ENCODE results near the gene RGS5. TPM values are rescaled to one million over a fixed set of nuclear protein-coding genes. Genes with fewer than 3 reads are reported as not detected.
"Not testable (repeated sequence)": the region's sequence is repeated elsewhere in the genome, so short reads cannot be mapped to it uniquely, and the experiment has no call there.

The RGS5 gene
- total RNA-seq, 2 experiments from 2014 or later: 0.88 to 1.2 TPM

DNA sequence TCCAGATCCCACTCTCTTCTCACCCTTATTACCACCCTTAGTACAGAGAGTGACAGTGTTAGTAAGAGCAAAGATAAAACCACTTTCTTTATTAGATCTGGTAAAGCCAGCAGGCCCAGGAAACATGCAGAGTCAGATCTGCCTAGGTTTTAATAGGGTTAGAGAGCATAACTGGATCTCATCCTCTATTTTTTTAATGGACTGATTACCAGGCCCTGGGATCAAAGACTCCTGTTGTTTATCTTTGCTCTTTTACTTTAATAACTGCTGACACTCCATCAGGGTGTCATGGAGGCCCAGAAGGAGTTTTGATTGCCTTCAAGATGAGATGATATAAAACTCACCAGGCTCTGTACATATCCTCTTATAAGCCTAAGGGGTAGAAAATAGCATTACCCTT, 45.3 kb upstream of the RGS5 start:
- no peaks in the 10 kb centered on the region for H3K4me1 ChIP-seq (ENCODE audit: insufficient read depth, low read length, poor library complexity, severe bottlenecking)
- no peaks in the 10 kb centered on the region for H3K9me3 ChIP-seq (ENCODE audit: low read length)
- no peak overlapping the region for H3K4me3 ChIP-seq (ENCODE audit: low read depth, low read length, poor library complexity, severe bottlenecking)
- CTCF ChIA-PET (ENCODE audit: unreplicated experiment): no interaction called here
- no peak for DNase-seq (ENCODE audit: low spot score)
- TF ChIP-seq EZH2phosphoT487 (IDR thresholded peaks at IDR 0.05; ENCODE audit: borderline replicate concordance, low read depth, low read length): no peak
- TF ChIP-seq, protein P1, sequence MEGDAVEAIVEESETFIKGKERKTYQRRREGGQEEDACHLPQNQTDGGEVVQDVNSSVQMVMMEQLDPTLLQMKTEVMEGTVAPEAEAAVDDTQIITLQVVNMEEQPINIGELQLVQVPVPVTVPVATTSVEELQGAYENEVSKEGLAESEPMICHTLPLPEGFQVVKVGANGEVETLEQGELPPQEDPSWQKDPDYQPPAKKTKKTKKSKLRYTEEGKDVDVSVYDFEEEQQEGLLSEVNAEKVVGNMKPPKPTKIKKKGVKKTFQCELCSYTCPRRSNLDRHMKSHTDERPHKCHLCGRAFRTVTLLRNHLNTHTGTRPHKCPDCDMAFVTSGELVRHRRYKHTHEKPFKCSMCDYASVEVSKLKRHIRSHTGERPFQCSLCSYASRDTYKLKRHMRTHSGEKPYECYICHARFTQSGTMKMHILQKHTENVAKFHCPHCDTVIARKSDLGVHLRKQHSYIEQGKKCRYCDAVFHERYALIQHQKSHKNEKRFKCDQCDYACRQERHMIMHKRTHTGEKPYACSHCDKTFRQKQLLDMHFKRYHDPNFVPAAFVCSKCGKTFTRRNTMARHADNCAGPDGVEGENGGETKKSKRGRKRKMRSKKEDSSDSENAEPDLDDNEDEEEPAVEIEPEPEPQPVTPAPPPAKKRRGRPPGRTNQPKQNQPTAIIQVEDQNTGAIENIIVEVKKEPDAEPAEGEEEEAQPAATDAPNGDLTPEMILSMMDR (conservative IDR thresholded peaks at IDR 0.05; ENCODE audit: low read length): no peak
- POLR2A ChIA-PET: no interaction called here
- intact Hi-C loops (cut with micrococcal nuclease; ENCODE audit: unreplicated experiment): no loop called here
- H3K27ac ChIP-seq (ENCODE audit: low read depth, low read length, poor library complexity, severe bottlenecking): no peak overlapping the region
- no peaks in the 10 kb centered on the region for H3K9me2 ChIP-seq (ENCODE audit: insufficient read depth, low read length)
- no peak overlapping the region for H3K4me2 ChIP-seq (ENCODE audit: low read length)
- no peak overlapping the region for H2AFZ ChIP-seq (ENCODE audit: low read length)
- no TSS peak for BruUV-seq (replicated peaks)
- H3K79me2 ChIP-seq (ENCODE audit: insufficient read depth, low read depth, low read length): no peaks in the 10 kb centered on the region
- H3K36me3 ChIP-seq (ENCODE audit: insufficient read depth, low read length): no peaks in the 10 kb centered on the region
- H4K20me1 ChIP-seq (ENCODE audit: insufficient read depth, low read length): no peaks in the 10 kb centered on the region

DNA sequence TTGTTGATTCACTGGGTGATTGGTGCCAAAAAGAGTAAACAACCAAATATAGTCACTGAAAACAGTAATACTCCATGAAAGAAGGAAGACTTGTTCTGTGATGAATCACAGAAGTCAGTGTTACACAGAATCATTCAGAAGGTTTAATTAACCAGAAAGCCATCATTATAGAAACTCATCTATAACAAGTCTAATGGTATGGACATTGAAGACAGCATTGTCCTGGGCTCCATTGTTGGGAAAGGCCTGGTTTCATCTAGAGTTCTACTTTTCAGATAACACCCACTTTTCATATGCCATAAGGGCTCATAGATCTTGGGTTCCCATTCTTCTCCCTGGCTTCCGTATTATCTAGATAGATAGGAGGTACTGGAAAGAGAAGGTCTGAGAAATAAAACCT, 41.9 kb upstream of the RGS5 start:
- H3K9me2 ChIP-seq (ENCODE audit: insufficient read depth, low read length); H3K79me2 ChIP-seq (ENCODE audit: insufficient read depth, low read depth, low read length); DNase-seq (ENCODE audit: low spot score); POLR2A ChIA-PET; H3K27ac ChIP-seq (ENCODE audit: low read depth, low read length, poor library complexity, severe bottlenecking); H2AFZ ChIP-seq (ENCODE audit: low read length); H4K20me1 ChIP-seq (ENCODE audit: insufficient read depth, low read length); H3K4me3 ChIP-seq (ENCODE audit: low read depth, low read length, poor library complexity, severe bottlenecking); CTCF ChIA-PET (ENCODE audit: unreplicated experiment); intact Hi-C loops (cut with micrococcal nuclease; ENCODE audit: unreplicated experiment); H3K4me2 ChIP-seq (ENCODE audit: low read length); H3K4me1 ChIP-seq (ENCODE audit: insufficient read depth, low read length, poor library complexity, severe bottlenecking); H3K9me3 ChIP-seq (ENCODE audit: low read length); H3K36me3 ChIP-seq (ENCODE audit: insufficient read depth, low read length); BruUV-seq (replicated peaks): not testable (repeated sequence)

DNA sequence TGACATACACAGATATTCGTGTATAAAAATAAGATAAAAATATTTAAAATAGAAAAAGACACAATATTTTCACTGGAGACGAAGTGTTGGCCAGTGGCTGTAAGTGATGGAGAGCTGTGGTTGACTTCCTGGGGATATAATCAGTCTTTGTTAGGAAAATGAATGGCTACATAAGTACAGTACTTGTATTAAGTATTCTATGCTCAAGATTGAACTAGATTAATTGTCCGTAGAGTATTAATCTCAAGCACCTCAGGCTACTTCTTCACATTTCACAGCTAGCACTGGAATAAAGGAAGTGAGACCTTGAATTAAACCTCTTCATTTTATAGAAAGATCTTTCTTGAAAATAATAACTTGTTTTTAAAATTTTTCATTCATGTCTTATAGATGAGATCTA, 39.0 kb upstream of the RGS5 start:
- CTCF ChIA-PET (ENCODE audit: unreplicated experiment): no interaction called here
- no peaks in the 10 kb centered on the region for H4K20me1 ChIP-seq (ENCODE audit: insufficient read depth, low read length)
- no peak overlapping the region for H3K4me2 ChIP-seq (ENCODE audit: low read length)
- no peaks in the 10 kb centered on the region for H3K4me1 ChIP-seq (ENCODE audit: insufficient read depth, low read length, poor library complexity, severe bottlenecking)
- H2AFZ ChIP-seq (ENCODE audit: low read length): no peak overlapping the region
- DNase-seq (ENCODE audit: low spot score): no peak
- no peaks in the 10 kb centered on the region for H3K79me2 ChIP-seq (ENCODE audit: insufficient read depth, low read depth, low read length)
- POLR2A ChIA-PET: interaction anchor here (0.6 to 1.0 kb wide), 2 partner anchors 34 to 134 kb away, joined by 3 read pairs; no protein-coding TSS in a partner anchor
- intact Hi-C loops (cut with micrococcal nuclease; ENCODE audit: unreplicated experiment): no loop called here
- no peaks in the 10 kb centered on the region for H3K9me3 ChIP-seq (ENCODE audit: low read length)
- TF ChIP-seq EZH2phosphoT487 (IDR thresholded peaks at IDR 0.05; ENCODE audit: borderline replicate concordance, low read depth, low read length): no peak
- TF ChIP-seq, protein P1 (conservative IDR thresholded peaks at IDR 0.05; ENCODE audit: low read length): no peak
- H3K9me2 ChIP-seq (ENCODE audit: insufficient read depth, low read length): no peaks in the 10 kb centered on the region
- H3K4me3 ChIP-seq (ENCODE audit: low read depth, low read length, poor library complexity, severe bottlenecking): no peak overlapping the region
- no peaks in the 10 kb centered on the region for H3K36me3 ChIP-seq (ENCODE audit: insufficient read depth, low read length)
- BruUV-seq (replicated peaks): no TSS peak
- H3K27ac ChIP-seq (ENCODE audit: low read depth, low read length, poor library complexity, severe bottlenecking): no peak overlapping the region

All from OCI-LY7 (cell line).